Measurements from ENCODE around the gene NR4A1. TPM values are rescaled to one million over a fixed set of nuclear protein-coding genes. Genes with fewer than 3 reads are reported as not detected.

NR4A1 gene
- total RNA-seq, 3 donors from 2014 or later (not counting 1 experiment from before 2014, with no cell fraction given) = 72.5 to 177 (median 96.7) TPM

GRCh38 chr12:52066346-52067080, 15.3 kb downstream of the NR4A1 start:
- no peak overlapping the region for H3K27ac ChIP-seq (ENCODE audit: low read length)
- Mint-ChIP-seq H3K27ac (no peak overlapping the region), H3K4me3 (no peak overlapping the region), H3K36me3 (no peaks in the 10 kb centered on the region), H3K4me1 (peaks cover 21 to 26% of the 10 kb centered on the region in 2 donors), H3K27me3 (ENCODE audit: low read depth in 2 of 2) (peaks cover 0 to 13% of the 10 kb centered on the region in 2 donors), H3K9me3 (no peaks in the 10 kb centered on the region)
- DNase-seq (no peak), ATAC-seq (no peak)
- H3K4me1 ChIP-seq (ENCODE audit: control insufficient read depth, insufficient read depth, low read length) = peaks cover 22% of the 10 kb centered on the region
- TF ChIP-seq CTCF (IDR thresholded peaks at IDR 0.05) = no peak
- intact Hi-C loops (cut with micrococcal nuclease) = no loop called here
- no peaks in the 10 kb centered on the region for H3K27me3 ChIP-seq (ENCODE audit: control insufficient read depth, insufficient read depth, low read length)
- no peaks in the 10 kb centered on the region for H3K36me3 ChIP-seq (ENCODE audit: control insufficient read depth, insufficient read depth, low read length)
- no peak overlapping the region for H3K4me3 ChIP-seq (ENCODE audit: low read length)
- no peaks in the 10 kb centered on the region for H3K9me3 ChIP-seq (ENCODE audit: control insufficient read depth, insufficient read depth, low read length)
- 69% methylated on average over 7 of the region's 8 CpGs for WGBS (ENCODE audit: insufficient coverage)

GRCh38 chr12:52067081-52067374, 15.8 kb downstream of the NR4A1 start:
- Mint-ChIP-seq H3K4me1 (peaks cover 24 to 30% of the 10 kb centered on the region in 2 donors), H3K27me3 (ENCODE audit: low read depth in 2 of 2) (peaks cover 0 to 13% of the 10 kb centered on the region in 2 donors), H3K9me3 (no peaks in the 10 kb centered on the region), H3K27ac (no peak overlapping the region), H3K4me3 (no peak overlapping the region), H3K36me3 (no peaks in the 10 kb centered on the region)
- ATAC-seq = no peak
- H3K4me1 ChIP-seq (ENCODE audit: control insufficient read depth, insufficient read depth, low read length) = peaks cover 24% of the 10 kb centered on the region
- intact Hi-C loops (cut with micrococcal nuclease) = no loop called here
- no peak for DNase-seq
- no peaks in the 10 kb centered on the region for H3K9me3 ChIP-seq (ENCODE audit: control insufficient read depth, insufficient read depth, low read length)
- H3K36me3 ChIP-seq (ENCODE audit: control insufficient read depth, insufficient read depth, low read length) = no peaks in the 10 kb centered on the region
- no peak overlapping the region for H3K27ac ChIP-seq (ENCODE audit: low read length)
- H3K4me3 ChIP-seq (ENCODE audit: low read length) = no peak overlapping the region
- no peak for TF ChIP-seq CTCF (IDR thresholded peaks at IDR 0.05)
- no peaks in the 10 kb centered on the region for H3K27me3 ChIP-seq (ENCODE audit: control insufficient read depth, insufficient read depth, low read length)
- 81% methylated on average over 3 of the region's 3 CpGs for WGBS (ENCODE audit: insufficient coverage)

GRCh38 chr12:52069327-52070184, 18.3 kb downstream of the NR4A1 start, which contains the start of gene ATG101:
ATG101 (plus strand) TSS chr12:52069978; CDS start chr12:52073651, 3,673 bp downstream.
- Mint-ChIP-seq H3K4me3 (peak within 1 kb of the TSS; percentile 96), H3K4me1 (peaks cover 42 to 48% of the 10 kb centered on the region in 2 donors), H3K27me3 (ENCODE audit: low read depth in 2 of 2) (peaks cover 0 to 13% of the 10 kb centered on the region in 2 donors), H3K9me3 (no peaks in the 10 kb centered on the region), H3K36me3 (peaks cover 9% of the 10 kb centered on the region), H3K27ac (peak within 1 kb of the TSS; percentile 95 to 98)
- intact Hi-C loops (cut with micrococcal nuclease) = loop anchor here (1.0 kb wide), 2 partner anchors 18 to 44 kb away; partner anchors contain the start of gene NR4A1
- H3K4me3 ChIP-seq (ENCODE audit: low read length) = peak within 1 kb of the TSS; percentile 95
- H3K9me3 ChIP-seq (ENCODE audit: control insufficient read depth, insufficient read depth, low read length) = no peaks in the 10 kb centered on the region
- peak; percentile 93 to 99 (median 94) for ATAC-seq
- H3K27me3 ChIP-seq (ENCODE audit: control insufficient read depth, insufficient read depth, low read length) = no peaks in the 10 kb centered on the region
- peaks cover 34% of the 10 kb centered on the region for H3K4me1 ChIP-seq (ENCODE audit: control insufficient read depth, insufficient read depth, low read length)
- peak; percentile 63 for TF ChIP-seq CTCF (IDR thresholded peaks at IDR 0.05)
- H3K27ac ChIP-seq (ENCODE audit: low read length) = peak within 1 kb of the TSS; percentile 88
- peaks cover 15% of the 10 kb centered on the region for H3K36me3 ChIP-seq (ENCODE audit: control insufficient read depth, insufficient read depth, low read length)
- DNase-seq = peak; percentile 84 to 95
- WGBS (ENCODE audit: insufficient coverage) = under 1% methylated on average over 59 of the region's 60 CpGs

Data from natural killer cell (primary cell).